SK-N-SH treated with all-trans-retinoic acid at 6 μM for 48 hours (cell line): ENCODE results near the gene MSH5.

ENCODE experiments used
- ATAC-seq: fragments of 200-7000 bp; cut with Tn5 transposase; 3 replicates; pipeline ENCODE4 v1.9.1; 2020; ENCODE audit warnings: mild to moderate bottlenecking, moderate library complexity
- ARNTL ChIP-seq: fragments of 450-650 bp; formaldehyde crosslinking; IDR thresholded peaks from 2 replicates; pipeline ENCODE4 v1.5.0; 2020; ENCODE audit warnings: low read depth, mild to moderate bottlenecking, moderate library complexity, borderline replicate concordance
- BACH2 ChIP-seq: fragments of 250-450 bp; sonication (Bioruptor Pico); IDR thresholded peaks from 2 replicates; pipeline ENCODE4 v1.9.0; 2021; ENCODE audit warnings: mild to moderate bottlenecking, borderline replicate concordance
- CSDC2 ChIP-seq: fragments of 250-450 bp; sonication (Bioruptor Pico); IDR thresholded peaks from 2 replicates; pipeline ENCODE4 v1.5.0; 2020; ENCODE audit warnings: mild to moderate bottlenecking, moderate library complexity
- ESRRG ChIP-seq: fragments of 250-450 bp; sonication (Bioruptor Pico); IDR thresholded peaks from 2 replicates; pipeline ENCODE4 v1.6.1; 2021; ENCODE audit warnings: mild to moderate bottlenecking
- GLIS3 ChIP-seq: fragments of 250-450 bp; sonication (Bioruptor Pico); IDR thresholded peaks from 2 replicates; pipeline ENCODE4 v1.5.0; 2020; ENCODE audit warnings: mild to moderate bottlenecking, moderate library complexity
- ISL1 ChIP-seq: fragments of 250-450 bp; sonication (Bioruptor Pico); IDR thresholded peaks from 2 replicates; pipeline ENCODE4 v2.1.2; 2022; ENCODE audit warnings: mild to moderate bottlenecking, moderate library complexity
- OSR1 ChIP-seq: fragments of 250-450 bp; sonication (Bioruptor Pico); IDR thresholded peaks from 2 replicates; pipeline ENCODE4 v1.8.0; 2022; ENCODE audit warnings: moderate library complexity, mild to moderate bottlenecking, inconsistent platforms
- RARB ChIP-seq: fragments of 250-450 bp; sonication (Bioruptor Pico); IDR thresholded peaks from 2 replicates; pipeline ENCODE4 v1.8.0; 2021; ENCODE audit warnings: mild to moderate bottlenecking, moderate library complexity
- SNAI2 ChIP-seq: fragments of 250-450 bp; sonication (Bioruptor Pico); IDR thresholded peaks from 2 replicates; pipeline ENCODE4 v1.5.0; 2020; ENCODE audit warnings: mild to moderate bottlenecking, moderate library complexity
- TCF4 ChIP-seq: fragments of 250-450 bp; sonication (Bioruptor Pico); IDR thresholded peaks from 2 replicates; pipeline ENCODE4 v1.8.0; 2021; ENCODE audit warnings: mild to moderate bottlenecking, moderate library complexity, borderline replicate concordance
- TOX ChIP-seq: fragments of 250-450 bp; sonication (Bioruptor Pico); IDR thresholded peaks from 2 replicates; pipeline ENCODE4 v1.8.0; 2021; ENCODE audit warnings: mild to moderate bottlenecking, moderate library complexity, borderline replicate concordance
- ZC3H10 ChIP-seq: fragments of 250-450 bp; sonication (Bioruptor Pico); IDR thresholded peaks from 2 replicates; pipeline ENCODE4 v1.5.1; 2021; ENCODE audit warnings: mild to moderate bottlenecking, moderate library complexity
- ZFP3 ChIP-seq: fragments of 250-450 bp; sonication (Bioruptor Pico); IDR thresholded peaks from 2 replicates; pipeline ENCODE4 v1.5.0; 2020; ENCODE audit warnings: mild to moderate bottlenecking, moderate library complexity
- ZFP30 ChIP-seq: fragments of 450-650 bp; formaldehyde crosslinking; IDR thresholded peaks from 2 replicates; pipeline ENCODE4 v1.5.0; 2022; ENCODE audit warnings: mild to moderate bottlenecking, moderate library complexity
- ZNF565 ChIP-seq: fragments of 450-650 bp; formaldehyde crosslinking; conservative IDR thresholded peaks from 2 replicates; pipeline ENCODE4 v1.5.0; 2020; ENCODE audit warnings: low read depth, mild to moderate bottlenecking, moderate library complexity
- ZNF8 ChIP-seq: fragments of 450-650 bp; formaldehyde crosslinking; IDR thresholded peaks from 2 replicates; pipeline ENCODE4 v1.5.0; 2020; ENCODE audit warnings: mild to moderate bottlenecking, moderate library complexity
- TF ChIP-seq, protein P1 (sequence below): fragments of 250-450 bp; sonication (Bioruptor Pico); IDR thresholded peaks from 2 replicates; pipeline ENCODE4 v1.8.0; 2021; ENCODE audit warnings: low read depth, mild to moderate bottlenecking, moderate library complexity, borderline replicate concordance
- TF ChIP-seq, protein P2 (sequence below): fragments of 250-450 bp; sonication (Bioruptor Pico); IDR thresholded peaks from 2 replicates; pipeline ENCODE4 v1.5.1; 2021; ENCODE audit warnings: mild to moderate bottlenecking, moderate library complexity
- TF ChIP-seq, protein P3 (sequence below): fragments of 250-450 bp; sonication (Bioruptor Pico); IDR thresholded peaks from 2 replicates; pipeline ENCODE4 v1.5.0; 2020; ENCODE audit warnings: mild to moderate bottlenecking, moderate library complexity
- TF ChIP-seq, protein P4 (sequence below): fragments of 250-450 bp; sonication (Bioruptor Pico); IDR thresholded peaks from 2 replicates; pipeline ENCODE4 v1.8.0; 2020; ENCODE audit warnings: mild to moderate bottlenecking, moderate library complexity, borderline replicate concordance
- TF ChIP-seq, protein P5 (sequence below): fragments of 250-450 bp; sonication (Bioruptor Pico); IDR thresholded peaks from 2 replicates; pipeline ENCODE4 v1.5.1; 2020; ENCODE audit warnings: low read depth, mild to moderate bottlenecking, moderate library complexity

MSH5 gene

DNA sequence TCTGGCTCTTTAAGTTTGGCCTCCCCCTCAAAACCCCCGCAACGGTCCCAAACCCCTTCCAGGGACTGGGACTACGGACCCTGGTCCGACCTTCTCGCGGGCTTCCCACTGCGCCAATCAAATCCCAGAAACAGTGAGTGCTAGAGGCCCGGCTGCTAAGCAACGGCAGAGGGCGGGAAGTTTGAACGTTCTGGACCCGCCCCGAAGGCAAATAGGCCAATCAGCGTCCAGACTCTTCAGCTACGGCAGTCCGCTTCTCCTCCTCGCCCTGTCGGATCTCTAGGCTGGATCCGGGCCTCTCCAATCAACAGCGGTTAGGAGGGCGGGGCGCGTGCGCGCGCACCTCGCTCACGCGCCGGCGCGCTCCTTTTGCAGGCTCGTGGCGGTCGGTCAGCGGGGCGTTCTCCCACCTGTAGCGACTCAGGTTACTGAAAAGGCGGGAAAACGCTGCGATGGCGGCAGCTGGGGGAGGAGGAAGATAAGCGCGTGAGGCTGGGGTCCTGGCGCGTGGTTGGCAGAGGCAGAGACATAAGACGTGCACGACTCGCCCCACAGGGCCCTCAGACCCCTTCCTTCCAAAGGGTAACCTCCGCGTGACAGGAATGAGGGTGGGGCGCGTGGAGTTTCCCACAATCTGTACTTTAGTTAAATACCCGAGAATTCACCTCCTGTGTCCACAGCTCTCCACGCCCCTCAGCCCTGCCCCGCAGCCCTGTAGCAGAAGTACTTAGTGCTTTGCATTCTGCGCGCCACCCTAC is at the start of gene MSH5:
Gene MSH5, plus strand, starts transcription at position 367 of the 758 bp plus-strand sequence. CDS start 462 bp downstream, outside the sequence.
- TF ChIP-seq ZC3H10 (CRISPR knock-in tag) (no peak), TOX (no peak), ZFP30 (CRISPR knock-in tag) (no peak), ESRRG (no peak), ISL1 (CRISPR knock-in tag) (no peak), ZNF8 (CRISPR knock-in tag) (no peak), SNAI2 (no peak), ZFP3 (CRISPR knock-in tag) (no peak), GLIS3 (CRISPR knock-in tag) (no peak), OSR1 (CRISPR knock-in tag) (no peak), BACH2 (no peak), CSDC2 (CRISPR knock-in tag) (no peak), ARNTL (CRISPR knock-in tag) (no peak), TCF4 (no peak), ZNF565 (CRISPR knock-in tag) (no peak)
- TF ChIP-seq, protein P1, sequence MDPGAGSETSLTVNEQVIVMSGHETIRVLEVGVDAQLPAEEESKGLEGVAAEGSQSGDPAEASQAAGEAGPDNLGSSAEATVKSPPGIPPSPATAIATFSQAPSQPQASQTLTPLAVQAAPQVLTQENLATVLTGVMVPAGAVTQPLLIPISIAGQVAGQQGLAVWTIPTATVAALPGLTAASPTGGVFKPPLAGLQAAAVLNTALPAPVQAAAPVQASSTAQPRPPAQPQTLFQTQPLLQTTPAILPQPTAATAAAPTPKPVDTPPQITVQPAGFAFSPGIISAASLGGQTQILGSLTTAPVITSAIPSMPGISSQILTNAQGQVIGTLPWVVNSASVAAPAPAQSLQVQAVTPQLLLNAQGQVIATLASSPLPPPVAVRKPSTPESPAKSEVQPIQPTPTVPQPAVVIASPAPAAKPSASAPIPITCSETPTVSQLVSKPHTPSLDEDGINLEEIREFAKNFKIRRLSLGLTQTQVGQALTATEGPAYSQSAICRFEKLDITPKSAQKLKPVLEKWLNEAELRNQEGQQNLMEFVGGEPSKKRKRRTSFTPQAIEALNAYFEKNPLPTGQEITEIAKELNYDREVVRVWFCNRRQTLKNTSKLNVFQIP (CRISPR knock-in tag) = no peak
- TF ChIP-seq, protein P2, sequence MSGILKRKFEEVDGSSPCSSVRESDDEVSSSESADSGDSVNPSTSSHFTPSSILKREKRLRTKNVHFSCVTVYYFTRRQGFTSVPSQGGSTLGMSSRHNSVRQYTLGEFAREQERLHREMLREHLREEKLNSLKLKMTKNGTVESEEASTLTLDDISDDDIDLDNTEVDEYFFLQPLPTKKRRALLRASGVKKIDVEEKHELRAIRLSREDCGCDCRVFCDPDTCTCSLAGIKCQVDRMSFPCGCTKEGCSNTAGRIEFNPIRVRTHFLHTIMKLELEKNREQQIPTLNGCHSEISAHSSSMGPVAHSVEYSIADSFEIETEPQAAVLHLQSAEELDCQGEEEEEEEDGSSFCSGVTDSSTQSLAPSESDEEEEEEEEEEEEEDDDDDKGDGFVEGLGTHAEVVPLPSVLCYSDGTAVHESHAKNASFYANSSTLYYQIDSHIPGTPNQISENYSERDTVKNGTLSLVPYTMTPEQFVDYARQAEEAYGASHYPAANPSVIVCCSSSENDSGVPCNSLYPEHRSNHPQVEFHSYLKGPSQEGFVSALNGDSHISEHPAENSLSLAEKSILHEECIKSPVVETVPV (CRISPR knock-in tag) = no peak
- TF ChIP-seq, protein P3, sequence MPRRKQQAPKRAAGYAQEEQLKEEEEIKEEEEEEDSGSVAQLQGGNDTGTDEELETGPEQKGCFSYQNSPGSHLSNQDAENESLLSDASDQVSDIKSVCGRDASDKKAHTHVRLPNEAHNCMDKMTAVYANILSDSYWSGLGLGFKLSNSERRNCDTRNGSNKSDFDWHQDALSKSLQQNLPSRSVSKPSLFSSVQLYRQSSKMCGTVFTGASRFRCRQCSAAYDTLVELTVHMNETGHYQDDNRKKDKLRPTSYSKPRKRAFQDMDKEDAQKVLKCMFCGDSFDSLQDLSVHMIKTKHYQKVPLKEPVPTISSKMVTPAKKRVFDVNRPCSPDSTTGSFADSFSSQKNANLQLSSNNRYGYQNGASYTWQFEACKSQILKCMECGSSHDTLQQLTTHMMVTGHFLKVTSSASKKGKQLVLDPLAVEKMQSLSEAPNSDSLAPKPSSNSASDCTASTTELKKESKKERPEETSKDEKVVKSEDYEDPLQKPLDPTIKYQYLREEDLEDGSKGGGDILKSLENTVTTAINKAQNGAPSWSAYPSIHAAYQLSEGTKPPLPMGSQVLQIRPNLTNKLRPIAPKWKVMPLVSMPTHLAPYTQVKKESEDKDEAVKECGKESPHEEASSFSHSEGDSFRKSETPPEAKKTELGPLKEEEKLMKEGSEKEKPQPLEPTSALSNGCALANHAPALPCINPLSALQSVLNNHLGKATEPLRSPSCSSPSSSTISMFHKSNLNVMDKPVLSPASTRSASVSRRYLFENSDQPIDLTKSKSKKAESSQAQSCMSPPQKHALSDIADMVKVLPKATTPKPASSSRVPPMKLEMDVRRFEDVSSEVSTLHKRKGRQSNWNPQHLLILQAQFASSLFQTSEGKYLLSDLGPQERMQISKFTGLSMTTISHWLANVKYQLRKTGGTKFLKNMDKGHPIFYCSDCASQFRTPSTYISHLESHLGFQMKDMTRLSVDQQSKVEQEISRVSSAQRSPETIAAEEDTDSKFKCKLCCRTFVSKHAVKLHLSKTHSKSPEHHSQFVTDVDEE (CRISPR knock-in tag) = no peak
- TF ChIP-seq, protein P4, sequence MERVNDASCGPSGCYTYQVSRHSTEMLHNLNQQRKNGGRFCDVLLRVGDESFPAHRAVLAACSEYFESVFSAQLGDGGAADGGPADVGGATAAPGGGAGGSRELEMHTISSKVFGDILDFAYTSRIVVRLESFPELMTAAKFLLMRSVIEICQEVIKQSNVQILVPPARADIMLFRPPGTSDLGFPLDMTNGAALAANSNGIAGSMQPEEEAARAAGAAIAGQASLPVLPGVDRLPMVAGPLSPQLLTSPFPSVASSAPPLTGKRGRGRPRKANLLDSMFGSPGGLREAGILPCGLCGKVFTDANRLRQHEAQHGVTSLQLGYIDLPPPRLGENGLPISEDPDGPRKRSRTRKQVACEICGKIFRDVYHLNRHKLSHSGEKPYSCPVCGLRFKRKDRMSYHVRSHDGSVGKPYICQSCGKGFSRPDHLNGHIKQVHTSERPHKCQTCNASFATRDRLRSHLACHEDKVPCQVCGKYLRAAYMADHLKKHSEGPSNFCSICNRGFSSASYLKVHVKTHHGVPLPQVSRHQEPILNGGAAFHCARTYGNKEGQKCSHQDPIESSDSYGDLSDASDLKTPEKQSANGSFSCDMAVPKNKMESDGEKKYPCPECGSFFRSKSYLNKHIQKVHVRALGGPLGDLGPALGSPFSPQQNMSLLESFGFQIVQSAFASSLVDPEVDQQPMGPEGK (CRISPR knock-in tag) = no peak
- TF ChIP-seq, protein P5, sequence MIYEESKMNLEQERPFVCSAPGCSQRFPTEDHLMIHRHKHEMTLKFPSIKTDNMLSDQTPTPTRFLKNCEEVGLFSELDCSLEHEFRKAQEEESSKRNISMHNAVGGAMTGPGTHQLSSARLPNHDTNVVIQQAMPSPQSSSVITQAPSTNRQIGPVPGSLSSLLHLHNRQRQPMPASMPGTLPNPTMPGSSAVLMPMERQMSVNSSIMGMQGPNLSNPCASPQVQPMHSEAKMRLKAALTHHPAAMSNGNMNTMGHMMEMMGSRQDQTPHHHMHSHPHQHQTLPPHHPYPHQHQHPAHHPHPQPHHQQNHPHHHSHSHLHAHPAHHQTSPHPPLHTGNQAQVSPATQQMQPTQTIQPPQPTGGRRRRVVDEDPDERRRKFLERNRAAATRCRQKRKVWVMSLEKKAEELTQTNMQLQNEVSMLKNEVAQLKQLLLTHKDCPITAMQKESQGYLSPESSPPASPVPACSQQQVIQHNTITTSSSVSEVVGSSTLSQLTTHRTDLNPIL (CRISPR knock-in tag) = no peak
- ATAC-seq = peak; percentile 90

DNA sequence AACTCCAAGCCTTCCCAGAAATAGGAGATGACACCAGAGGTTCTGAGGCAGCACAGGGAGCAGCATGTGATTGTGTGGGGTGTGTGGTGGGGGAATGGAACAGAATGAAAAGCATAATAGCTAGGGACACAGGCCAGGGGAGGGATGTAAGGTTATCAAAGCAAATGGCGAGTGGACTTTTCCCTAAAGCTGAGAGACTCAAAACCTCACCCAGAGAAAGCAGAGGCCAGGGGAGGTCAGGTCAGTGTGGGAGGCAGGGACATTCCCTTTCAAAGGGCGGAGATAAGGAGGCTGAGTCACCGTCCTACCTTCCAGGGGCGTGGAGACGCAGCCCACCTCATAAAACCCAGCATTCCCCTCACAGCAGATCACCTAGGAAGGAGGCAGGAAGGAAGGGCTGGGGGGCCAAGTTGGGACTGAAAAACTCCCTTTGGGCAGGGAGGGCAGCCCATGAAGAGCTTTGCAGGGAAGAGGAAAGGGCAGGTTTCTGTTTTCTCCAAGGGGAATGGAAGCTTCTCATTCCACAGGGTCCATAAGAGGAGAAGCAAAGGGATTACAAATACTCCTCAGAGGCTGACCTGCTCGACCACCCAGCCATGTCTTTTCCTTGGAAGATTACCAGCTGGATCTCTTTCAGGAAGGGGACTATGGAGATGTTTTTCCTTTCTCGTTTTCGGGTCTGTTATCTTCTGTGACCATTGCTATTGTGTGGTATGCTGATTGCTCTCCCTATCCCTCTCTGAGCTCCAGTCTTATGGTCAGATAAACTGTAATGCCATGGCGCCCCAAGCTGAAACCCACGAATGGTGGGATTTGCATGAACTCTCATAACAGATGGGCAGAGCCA is 49.4 kb upstream of the MSH5 start:
- no peak for ATAC-seq
- TF ChIP-seq ARNTL (CRISPR knock-in tag) (no peak), ZC3H10 (CRISPR knock-in tag) (no peak), GLIS3 (CRISPR knock-in tag) (no peak), ZNF565 (CRISPR knock-in tag) (no peak), TCF4 (no peak), RARB (CRISPR knock-in tag) (no peak), ZFP3 (CRISPR knock-in tag) (no peak), SNAI2 (no peak)
- TF ChIP-seq, protein P3 (CRISPR knock-in tag) = no peak
- TF ChIP-seq, protein P5 (CRISPR knock-in tag) = no peak
- TF ChIP-seq, all 23 proteins: peak for 0
